HG02840 (cell line): ENCODE measurements around the gene SLC39A6.
"Not testable (repeated sequence)": the region's sequence is repeated elsewhere in the genome, so short reads cannot be mapped to it uniquely, and the experiment has no call there.

Experiments used
- ATAC-seq: cut with Tn5 transposase; IDR thresholded peaks from one replicate; pipeline ENCODE4 v1.9.1; 2021; ENCODE audit warnings: mild to moderate bottlenecking, moderate library complexity, moderate number of reproducible peaks; ENCODE audit not compliant: unreplicated experiment, low FRiP score

The SLC39A6 gene

GRCh38 chr18:36101943-36102342, 27.2 kb downstream of the SLC39A6 start:
- ATAC-seq, result no peak

GRCh38 chr18:36099311-36099710, 29.8 kb downstream of the SLC39A6 start:
- no peak for ATAC-seq

GRCh38 chr18:36096955-36097354, 32.2 kb downstream of the SLC39A6 start:
- ATAC-seq, result no peak

- ATAC-seq, result no peak
Measured at GRCh38 chr18:36095936-36096519, 33.1 kb downstream of the SLC39A6 start.

GRCh38 chr18:36094431-36094830, 34.7 kb downstream of the SLC39A6 start:
- no peak for ATAC-seq

GRCh38 chr18:36092116-36092515, 37.0 kb downstream of the SLC39A6 start:
- not testable (repeated sequence) for ATAC-seq

- ATAC-seq, result no peak
Measured at GRCh38 chr18:36089001-36089400, 40.1 kb downstream of the SLC39A6 start.

- ATAC-seq, result no peak
Measured at GRCh38 chr18:36088256-36088655, 40.9 kb downstream of the SLC39A6 start.

GRCh38 chr18:36086186-36086585, 43.0 kb downstream of the SLC39A6 start:
- ATAC-seq, result no peak

GRCh38 chr18:36085195-36085594, 43.9 kb downstream of the SLC39A6 start:
- ATAC-seq, result no peak

- no peak for ATAC-seq
Measured at GRCh38 chr18:36083729-36084128, 45.4 kb downstream of the SLC39A6 start.

- ATAC-seq, result not testable (repeated sequence)
Measured at GRCh38 chr18:36081118-36081517, 48.0 kb downstream of the SLC39A6 start.

- ATAC-seq, result no peak
Measured at GRCh38 chr18:36078751-36079529, 50.2 kb downstream of the SLC39A6 start.

GRCh38 chr18:36077764-36078163, 51.4 kb downstream of the SLC39A6 start:
- ATAC-seq, result not testable (repeated sequence)

GRCh38 chr18:36075862-36076587, 53.1 kb downstream of the SLC39A6 start:
- no peak for ATAC-seq

- ATAC-seq, result no peak
Measured at GRCh38 chr18:36074435-36074834, 54.7 kb downstream of the SLC39A6 start.

GRCh38 chr18:36073676-36074075, 55.5 kb downstream of the SLC39A6 start:
- no peak for ATAC-seq

- ATAC-seq, result not testable (repeated sequence)
Measured at GRCh38 chr18:36072406-36072805, 56.7 kb downstream of the SLC39A6 start.

- peak; percentile 96 for ATAC-seq
Measured at GRCh38 chr18:36067055-36067957, 61.8 kb downstream of the SLC39A6 start, which contains the start of gene RPRD1A. Gene RPRD1A, minus strand, starts transcription at chr18:36067559. Its CDS starts 155 bp downstream, at chr18:36067404.

- ATAC-seq, result no peak
Measured at GRCh38 chr18:36066686-36067054, 62.5 kb downstream of the SLC39A6 start.
